ENCODE data around the gene HTT. TPM values are rescaled to one million over a fixed set of nuclear protein-coding genes. Genes with fewer than 3 reads are reported as not detected.

HTT gene
- total and polyA plus RNA-seq, 2 of the 13 experiments (the other 11 are each of a cell fraction or from before 2014, with no cell fraction given), result 17.5 to 19.5 TPM

GRCh38 chr4:3202836-3203820 is 128.6 kb downstream of the HTT start (continued):
- TF ChIP-seq, protein P1, sequence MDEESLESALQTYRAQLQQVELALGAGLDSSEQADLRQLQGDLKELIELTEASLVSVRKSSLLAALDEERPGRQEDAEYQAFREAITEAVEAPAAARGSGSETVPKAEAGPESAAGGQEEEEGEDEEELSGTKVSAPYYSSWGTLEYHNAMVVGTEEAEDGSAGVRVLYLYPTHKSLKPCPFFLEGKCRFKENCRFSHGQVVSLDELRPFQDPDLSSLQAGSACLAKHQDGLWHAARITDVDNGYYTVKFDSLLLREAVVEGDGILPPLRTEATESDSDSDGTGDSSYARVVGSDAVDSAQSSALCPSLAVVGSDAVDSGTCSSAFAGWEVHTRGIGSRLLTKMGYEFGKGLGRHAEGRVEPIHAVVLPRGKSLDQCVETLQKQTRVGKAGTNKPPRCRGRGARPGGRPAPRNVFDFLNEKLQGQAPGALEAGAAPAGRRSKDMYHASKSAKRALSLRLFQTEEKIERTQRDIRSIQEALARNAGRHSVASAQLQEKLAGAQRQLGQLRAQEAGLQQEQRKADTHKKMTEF (CRISPR knock-in tag; IDR thresholded peaks at IDR 0.05), result 0 out of 2 replicates have a peak, but pooled peaks have one; percentile 17
- TF ChIP-seq NONO (IDR thresholded peaks at IDR 0.05), result no peak
- TF ChIP-seq NONO (CRISPR knock-in tag; conservative IDR thresholded peaks at IDR 0.05), result no peak
- TF ChIP-seq ESRRA (CRISPR knock-in tag; IDR thresholded peaks at IDR 0.05; ENCODE audit: low read depth), result peak; percentile 97
- TF ChIP-seq ZNF687 (CRISPR knock-in tag; IDR thresholded peaks at IDR 0.05), result peak; percentile 68
- peak; percentile 72 for TF ChIP-seq HNF4A (CRISPR knock-in tag; IDR thresholded peaks at IDR 0.05)
- peak; percentile 23; the same call in 1 of the 2 replicates for TF ChIP-seq ATF2 (CRISPR knock-in tag; IDR thresholded peaks at IDR 0.05)
- 0 out of 2 replicates have a peak, but pooled peaks have one; percentile 39 for TF ChIP-seq IKZF5 (CRISPR knock-in tag; IDR thresholded peaks at IDR 0.05)
- TF ChIP-seq NFIC (IDR thresholded peaks at IDR 0.05; ENCODE audit: low read length), result peak; percentile 56; the same call in 1 of the 2 replicates
- 0 out of 2 replicates have a peak, but pooled peaks have one; percentile 21 for TF ChIP-seq MIXL1 (CRISPR knock-in tag; IDR thresholded peaks at IDR 0.05)
- TF ChIP-seq ISL2 (CRISPR knock-in tag; IDR thresholded peaks at IDR 0.05), result 0 out of 2 replicates have a peak, but pooled peaks have one; percentile 24
- TF ChIP-seq FOXP4 (CRISPR knock-in tag; IDR thresholded peaks at IDR 0.05), result peak; percentile 49; the same call in 1 of the 2 replicates
- TF ChIP-seq SOX5 (CRISPR knock-in tag; IDR thresholded peaks at IDR 0.05; ENCODE audit: borderline replicate concordance), result peak; percentile 64; the same call in 1 of the 2 replicates
- peak; percentile 48; the same call in 1 of the 2 replicates for TF ChIP-seq HDAC1 (CRISPR knock-in tag; IDR thresholded peaks at IDR 0.05)
- peak; percentile 94 for TF ChIP-seq RXRB (CRISPR knock-in tag; IDR thresholded peaks at IDR 0.05; ENCODE audit: borderline replicate concordance)
- no peak for TF ChIP-seq ZMYM3 (CRISPR knock-in tag; IDR thresholded peaks at IDR 0.05)
- TF ChIP-seq CREM (IDR thresholded peaks at IDR 0.05), result peak; percentile 40; the same call in 1 of the 2 replicates
- TF ChIP-seq CREM (CRISPR knock-in tag; IDR thresholded peaks at IDR 0.05), result no peak
- 0 out of 2 replicates have a peak, but pooled peaks have one; percentile 24 for TF ChIP-seq PHF21A (CRISPR knock-in tag; IDR thresholded peaks at IDR 0.05)

All from HepG2 (cell line).